Measurements from ENCODE around the gene XYLT1. TPM values are rescaled to one million over a fixed set of nuclear protein-coding genes. Genes with fewer than 3 reads are reported as not detected.

XYLT1 gene
- total RNA-seq, 1 experiment from 2014 or later = 14.5 TPM

DNA sequence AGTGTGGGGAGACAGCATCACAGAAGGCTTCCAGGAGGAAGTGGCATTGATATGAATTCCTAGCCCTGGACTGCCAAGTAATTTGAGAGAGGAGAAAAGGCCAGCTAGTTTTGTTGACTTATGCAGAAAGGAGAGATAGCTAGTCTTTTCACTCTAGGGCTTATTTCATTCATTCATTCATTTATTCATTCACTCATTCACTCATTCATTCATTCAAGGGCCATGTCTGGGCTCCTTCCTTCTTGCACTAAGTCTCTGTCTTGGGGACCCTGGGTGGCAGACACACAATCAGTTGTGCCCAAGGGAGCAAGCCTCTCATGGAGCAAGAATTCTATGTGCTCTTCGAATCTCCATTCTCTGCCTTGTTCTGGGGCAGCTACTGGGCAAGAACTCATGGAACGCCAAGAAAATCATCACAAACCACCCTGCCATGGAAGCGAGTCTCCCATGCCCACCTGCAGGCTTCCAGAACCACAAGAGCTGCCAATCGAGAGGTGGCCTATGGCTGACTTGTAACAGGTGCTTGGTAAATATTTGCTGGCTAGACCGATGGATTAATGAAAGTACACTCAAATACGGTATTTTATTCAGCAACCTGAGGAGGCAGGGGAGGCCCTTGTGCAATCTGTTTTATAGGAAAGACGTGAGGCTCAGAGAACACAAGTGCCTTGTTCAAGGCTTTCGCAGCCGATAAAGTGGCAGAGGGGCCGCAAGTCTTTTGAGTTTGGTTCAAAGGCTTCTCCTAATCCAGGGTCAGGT is 223.6 kb downstream of the XYLT1 start:
- Histone ChIP-seq H3K14ac (ENCODE audit: insufficient read depth, low read length) (no peak overlapping the region), H4K8ac (replicated peaks; ENCODE audit: insufficient read length, low read depth, low read length) (no peak overlapping the region), H3K27ac (ENCODE audit: insufficient read length, low read depth, low read length) (no peak overlapping the region), H3K18ac (ENCODE audit: insufficient read length, low read depth, low read length) (no peak overlapping the region), H4K91ac (ENCODE audit: insufficient read length, low read depth, low read length) (no peak overlapping the region), H2BK5ac (ENCODE audit: insufficient read length, low read length) (no peak overlapping the region), H2AFZ (ENCODE audit: low read length) (no peak overlapping the region), H3K4me1 (ENCODE audit: insufficient read depth, low read length) (no peaks in the 10 kb centered on the region), H3K4ac (ENCODE audit: low read depth, low read length) (no peak overlapping the region), H3K9ac (ENCODE audit: extremely low read depth, insufficient read length, low read length) (no peak overlapping the region), H2AK5ac (ENCODE audit: insufficient read length, low read length) (no peak overlapping the region), H2BK20ac (ENCODE audit: low read depth, low read length, poor library complexity, severe bottlenecking) (no peak overlapping the region), H3K56ac (ENCODE audit: insufficient read length, low read depth, low read length) (no peak overlapping the region), H3K23ac (ENCODE audit: insufficient read length, low read depth, low read length) (no peak overlapping the region), H2BK15ac (ENCODE audit: low read depth, low read length) (no peak overlapping the region), H2BK120ac (ENCODE audit: low read depth, low read length, poor library complexity, severe bottlenecking) (no peak overlapping the region), H3K27me3 (ENCODE audit: insufficient read depth, low read length) (no peaks in the 10 kb centered on the region), H3K79me1 (ENCODE audit: insufficient read depth, low read depth, low read length, poor library complexity, severe bottlenecking) (no peaks in the 10 kb centered on the region), H3K23me2 (ENCODE audit: insufficient read length, low read depth, low read length, poor library complexity, severe bottlenecking) (no peaks in the 10 kb centered on the region), H4K20me1 (ENCODE audit: control insufficient read depth, insufficient read depth, insufficient read length) (no peaks in the 10 kb centered on the region), H3K79me2 (ENCODE audit: insufficient read depth, low read length) (no peaks in the 10 kb centered on the region), H4K5ac (ENCODE audit: insufficient read length, low read depth, low read length) (no peak overlapping the region), H3T11ph (ENCODE audit: low read length) (no peak overlapping the region), H3K4me2 (ENCODE audit: insufficient read depth, insufficient read length, low read length) (no peak overlapping the region), H2BK12ac (ENCODE audit: insufficient read length, low read depth, low read length) (no peak overlapping the region), H3K9me3 (ENCODE audit: control insufficient read depth, low read depth, low read length) (no peaks in the 10 kb centered on the region)
- Mint-ChIP-seq H3K4me1 (peaks cover 11 to 13% of the 10 kb centered on the region in 2 experiments), H3K27ac (no peak overlapping the region; a peak in 1 of 7 replicates), H3K4me3 (no peak overlapping the region), H3K9me3 (no peaks in the 10 kb centered on the region), H3K27me3 (ENCODE audit: low read depth) (no peaks in the 10 kb centered on the region), H3K36me3 (ENCODE audit: insufficient read depth in 1 of 3, low read depth in 3 of 3) (no peaks in the 10 kb centered on the region)
- no peak for TF ChIP-seq CTCF (conservative IDR thresholded peaks at IDR 0.05)
- no peak for DNase-seq
- no CpG with 5 or more reads among the region's 10 CpGs for WGBS (ENCODE audit: extremely low coverage, insufficient read length, low lambda C conversion rate)

Measured in H9 (cell line).